ENCODE measurements around the gene PTGDR.
A peak's percentile ranks its signal among the peaks of the same experiment; 100 is the strongest.

PTGDR gene

GRCh38 chr14:52304248-52304904 lies 36.9 kb downstream of the PTGDR start:
- Histone ChIP-seq H4K8ac (ENCODE audit: low read depth, low read length) (no peak overlapping the region), H3K23ac (ENCODE audit: low read length) (no peak overlapping the region), H3K4me1 (ENCODE audit: control insufficient read depth, low read depth, low read length) (no peaks in the 10 kb centered on the region), H3K56ac (ENCODE audit: low read length) (no peak overlapping the region), H3K79me1 (ENCODE audit: low read length) (no peaks in the 10 kb centered on the region), H3K27ac (ENCODE audit: low read depth, low read length) (no peak overlapping the region), H3K18ac (ENCODE audit: low read length) (no peak overlapping the region), H3K79me2 (ENCODE audit: control insufficient read depth, insufficient read depth, low read length) (no peaks in the 10 kb centered on the region), H3K9ac (ENCODE audit: low read length) (no peak overlapping the region), H3K4me3 (ENCODE audit: low read length) (no peak overlapping the region), H2BK15ac (replicated peaks; ENCODE audit: low read depth) (no peak overlapping the region), H2AK5ac (ENCODE audit: low read length) (no peak overlapping the region), H3K27me3 (ENCODE audit: insufficient read depth, low read length, poor library complexity) (no peaks in the 10 kb centered on the region), H3K4me2 (ENCODE audit: low read length) (no peak overlapping the region), H2BK120ac (ENCODE audit: low read depth, low read length) (no peak overlapping the region), H3K4ac (ENCODE audit: low read depth, low read length) (no peak overlapping the region), H3K36me3 (ENCODE audit: control insufficient read depth, insufficient read depth, low read length) (no peaks in the 10 kb centered on the region), H4K5ac (ENCODE audit: low read length) (no peak overlapping the region), H2BK5ac (ENCODE audit: low read length) (no peak overlapping the region)
- no CpG with 5 or more reads among the region's 4 CpGs for WGBS (ENCODE audit: extremely low coverage, insufficient coverage, low lambda C conversion rate)
- no peak for DNase-seq

- Histone ChIP-seq H3K9ac (ENCODE audit: low read length) (no peak overlapping the region), H3K4me3 (ENCODE audit: low read length) (no peak overlapping the region), H3K79me1 (ENCODE audit: low read length) (no peaks in the 10 kb centered on the region), H4K8ac (ENCODE audit: low read depth, low read length) (no peak overlapping the region), H3K56ac (ENCODE audit: low read length) (no peak overlapping the region), H3K4me1 (ENCODE audit: control insufficient read depth, low read depth, low read length) (no peaks in the 10 kb centered on the region), H3K27ac (ENCODE audit: low read depth, low read length) (no peak overlapping the region), H2AK5ac (ENCODE audit: low read length) (no peak overlapping the region), H3K18ac (ENCODE audit: low read length) (no peak overlapping the region), H3K23ac (ENCODE audit: low read length) (no peak overlapping the region), H2BK15ac (replicated peaks; ENCODE audit: low read depth) (no peak overlapping the region), H3K79me2 (ENCODE audit: control insufficient read depth, insufficient read depth, low read length) (no peaks in the 10 kb centered on the region), H4K5ac (ENCODE audit: low read length) (no peak overlapping the region), H2BK120ac (ENCODE audit: low read depth, low read length) (no peak overlapping the region), H3K36me3 (ENCODE audit: control insufficient read depth, insufficient read depth, low read length) (no peaks in the 10 kb centered on the region), H3K27me3 (ENCODE audit: insufficient read depth, low read length, poor library complexity) (no peaks in the 10 kb centered on the region), H3K4me2 (ENCODE audit: low read length) (no peak overlapping the region), H3K4ac (ENCODE audit: low read depth, low read length) (no peak overlapping the region), H2BK5ac (ENCODE audit: low read length) (no peak overlapping the region)
- peak; percentile 58 for DNase-seq
- no CpG with 5 or more reads among the region's 6 CpGs for WGBS (ENCODE audit: extremely low coverage, insufficient coverage, low lambda C conversion rate)
Measured at GRCh38 chr14:52305014-52305413, 37.5 kb downstream of the PTGDR start.

DNA sequence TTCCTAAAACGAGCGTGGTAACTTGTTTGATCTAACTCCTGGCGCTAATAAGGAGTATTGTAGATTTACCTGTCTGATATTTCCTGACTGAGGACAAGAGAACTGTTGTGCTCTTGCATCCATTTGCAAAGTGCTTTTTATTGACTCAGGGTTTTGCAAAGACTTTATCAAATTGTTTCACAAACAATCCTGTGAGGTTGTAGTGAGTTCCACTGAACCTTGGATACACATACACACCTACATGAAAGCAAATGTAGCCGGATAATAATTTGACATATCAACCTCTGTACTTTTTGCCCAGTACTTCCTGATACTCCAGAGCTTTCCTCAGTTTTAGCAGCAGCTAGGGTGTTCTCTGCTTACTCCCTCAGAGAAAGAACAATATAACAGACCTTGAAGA lies 39.9 kb downstream of the PTGDR start:
- H3K79me2 ChIP-seq (ENCODE audit: control insufficient read depth, insufficient read depth, low read length) = no peaks in the 10 kb centered on the region
- H4K8ac ChIP-seq (ENCODE audit: low read depth, low read length) = no peak overlapping the region
- no peaks in the 10 kb centered on the region for H3K4me1 ChIP-seq (ENCODE audit: control insufficient read depth, low read depth, low read length)
- no CpG with 5 or more reads among the region's 4 CpGs for WGBS (ENCODE audit: extremely low coverage, insufficient coverage, low lambda C conversion rate)
- H2AK5ac ChIP-seq (ENCODE audit: low read length) = no peak overlapping the region
- H3K36me3 ChIP-seq (ENCODE audit: control insufficient read depth, insufficient read depth, low read length) = no peaks in the 10 kb centered on the region
- no peak overlapping the region for H2BK5ac ChIP-seq (ENCODE audit: low read length)
- H3K18ac ChIP-seq (ENCODE audit: low read length) = no peak overlapping the region
- H4K5ac ChIP-seq (ENCODE audit: low read length) = no peak overlapping the region
- no peak overlapping the region for H3K27ac ChIP-seq (ENCODE audit: low read depth, low read length)
- no peak overlapping the region for H3K4me2 ChIP-seq (ENCODE audit: low read length)
- no peak overlapping the region for H3K56ac ChIP-seq (ENCODE audit: low read length)
- no peak overlapping the region for H3K4me3 ChIP-seq (ENCODE audit: low read length)
- H2BK120ac ChIP-seq (ENCODE audit: low read depth, low read length) = no peak overlapping the region
- H3K79me1 ChIP-seq (ENCODE audit: low read length) = no peaks in the 10 kb centered on the region
- no peak overlapping the region for H3K23ac ChIP-seq (ENCODE audit: low read length)
- no peak overlapping the region for H3K4ac ChIP-seq (ENCODE audit: low read depth, low read length)
- H3K27me3 ChIP-seq (ENCODE audit: insufficient read depth, low read length, poor library complexity) = no peaks in the 10 kb centered on the region
- DNase-seq = no peak
- no peak overlapping the region for H3K9ac ChIP-seq (ENCODE audit: low read length)
- no peak overlapping the region for H2BK15ac ChIP-seq (replicated peaks; ENCODE audit: low read depth)

- Histone ChIP-seq H2BK120ac (ENCODE audit: low read depth, low read length) (no peak overlapping the region), H2AK5ac (ENCODE audit: low read length) (no peak overlapping the region), H3K4me3 (ENCODE audit: low read length) (no peak overlapping the region), H3K4ac (ENCODE audit: low read depth, low read length) (no peak overlapping the region), H3K4me2 (ENCODE audit: low read length) (no peak overlapping the region), H3K79me2 (ENCODE audit: control insufficient read depth, insufficient read depth, low read length) (no peaks in the 10 kb centered on the region), H4K5ac (ENCODE audit: low read length) (no peak overlapping the region), H3K4me1 (ENCODE audit: control insufficient read depth, low read depth, low read length) (no peaks in the 10 kb centered on the region), H3K23ac (ENCODE audit: low read length) (no peak overlapping the region), H2BK15ac (replicated peaks; ENCODE audit: low read depth) (no peak overlapping the region), H3K18ac (ENCODE audit: low read length) (no peak overlapping the region), H3K27me3 (ENCODE audit: insufficient read depth, low read length, poor library complexity) (no peaks in the 10 kb centered on the region), H3K56ac (ENCODE audit: low read length) (no peak overlapping the region), H4K8ac (ENCODE audit: low read depth, low read length) (no peak overlapping the region), H3K27ac (ENCODE audit: low read depth, low read length) (no peak overlapping the region), H2BK5ac (ENCODE audit: low read length) (no peak overlapping the region), H3K79me1 (ENCODE audit: low read length) (no peaks in the 10 kb centered on the region), H3K9ac (ENCODE audit: low read length) (no peak overlapping the region), H3K36me3 (ENCODE audit: control insufficient read depth, insufficient read depth, low read length) (no peaks in the 10 kb centered on the region)
- no peak for DNase-seq
- no CpG with 5 or more reads among the region's 2 CpGs for WGBS (ENCODE audit: extremely low coverage, insufficient coverage, low lambda C conversion rate)
Measured at GRCh38 chr14:52307905-52308304, 40.4 kb downstream of the PTGDR start.

- Histone ChIP-seq H2AK5ac (ENCODE audit: low read length) (no peak overlapping the region), H3K79me1 (ENCODE audit: low read length) (no peaks in the 10 kb centered on the region), H3K4ac (ENCODE audit: low read depth, low read length) (no peak overlapping the region), H3K4me2 (ENCODE audit: low read length) (no peak overlapping the region), H3K56ac (ENCODE audit: low read length) (no peak overlapping the region), H4K5ac (ENCODE audit: low read length) (no peak overlapping the region), H3K36me3 (ENCODE audit: control insufficient read depth, insufficient read depth, low read length) (no peaks in the 10 kb centered on the region), H3K4me1 (ENCODE audit: control insufficient read depth, low read depth, low read length) (no peaks in the 10 kb centered on the region), H3K18ac (ENCODE audit: low read length) (no peak overlapping the region), H3K79me2 (ENCODE audit: control insufficient read depth, insufficient read depth, low read length) (no peaks in the 10 kb centered on the region), H3K4me3 (ENCODE audit: low read length) (no peak overlapping the region), H2BK5ac (ENCODE audit: low read length) (no peak overlapping the region), H3K27ac (ENCODE audit: low read depth, low read length) (no peak overlapping the region), H4K8ac (ENCODE audit: low read depth, low read length) (no peak overlapping the region), H3K27me3 (ENCODE audit: insufficient read depth, low read length, poor library complexity) (peaks cover 14% of the 10 kb centered on the region), H2BK15ac (replicated peaks; ENCODE audit: low read depth) (no peak overlapping the region), H3K23ac (ENCODE audit: low read length) (no peak overlapping the region), H2BK120ac (ENCODE audit: low read depth, low read length) (no peak overlapping the region), H3K9ac (ENCODE audit: low read length) (no peak overlapping the region)
- no CpG with 5 or more reads among the region's 3 CpGs for WGBS (ENCODE audit: extremely low coverage, insufficient coverage, low lambda C conversion rate)
- no peak for DNase-seq
Measured at GRCh38 chr14:52310541-52310940, 43.0 kb downstream of the PTGDR start.

GRCh38 chr14:52312931-52313355 lies 45.4 kb downstream of the PTGDR start:
- peaks cover 23% of the 10 kb centered on the region for H3K27me3 ChIP-seq (ENCODE audit: insufficient read depth, low read length, poor library complexity)
- no CpG with 5 or more reads among the region's 5 CpGs for WGBS (ENCODE audit: extremely low coverage, insufficient coverage, low lambda C conversion rate)

More at GRCh38 chr14:52312931-52313355, 45.4 kb downstream of the PTGDR start:
- no peak overlapping the region for H3K4me3 ChIP-seq (ENCODE audit: low read length)
- no peak overlapping the region for H3K9ac ChIP-seq (ENCODE audit: low read length)
- no peak overlapping the region for H2AK5ac ChIP-seq (ENCODE audit: low read length)
- no peak overlapping the region for H3K4ac ChIP-seq (ENCODE audit: low read depth, low read length)
- H3K4me2 ChIP-seq (ENCODE audit: low read length) = no peak overlapping the region
- no peak overlapping the region for H2BK5ac ChIP-seq (ENCODE audit: low read length)
- H3K18ac ChIP-seq (ENCODE audit: low read length) = no peak overlapping the region
- H2BK120ac ChIP-seq (ENCODE audit: low read depth, low read length) = no peak overlapping the region
- H3K36me3 ChIP-seq (ENCODE audit: control insufficient read depth, insufficient read depth, low read length) = no peaks in the 10 kb centered on the region
- no peaks in the 10 kb centered on the region for H3K79me2 ChIP-seq (ENCODE audit: control insufficient read depth, insufficient read depth, low read length)
- no peak overlapping the region for H3K23ac ChIP-seq (ENCODE audit: low read length)
- no peak overlapping the region for H4K8ac ChIP-seq (ENCODE audit: low read depth, low read length)
- no peaks in the 10 kb centered on the region for H3K79me1 ChIP-seq (ENCODE audit: low read length)
- H4K5ac ChIP-seq (ENCODE audit: low read length) = no peak overlapping the region
- H3K56ac ChIP-seq (ENCODE audit: low read length) = no peak overlapping the region
- H2BK15ac ChIP-seq (replicated peaks; ENCODE audit: low read depth) = no peak overlapping the region
- no peak overlapping the region for H3K27ac ChIP-seq (ENCODE audit: low read depth, low read length)
- H3K4me1 ChIP-seq (ENCODE audit: control insufficient read depth, low read depth, low read length) = no peaks in the 10 kb centered on the region
- DNase-seq = no peak
